Hepatocyte (in vitro differentiated cells): ENCODE measurements around the gene TAS1R2.

Experiments
- CTCF ChIP-seq: fragments of 200-600 bp; sonication (generic); IDR thresholded peaks from 2 replicates; pipeline ENCODE4 v1.5.1; 2016; ENCODE audit warnings: antibody characterized with exemption, mild to moderate bottlenecking; ENCODE audit not compliant: poor library complexity
- EZH2 ChIP-seq: fragments of 200-600 bp; sonication (generic); IDR thresholded peaks from 2 replicates; pipeline ENCODE4 v1.6.1; 2016; ENCODE audit warnings: antibody characterized with exemption, mild to moderate bottlenecking, borderline replicate concordance
- EZH2phosphoT487 ChIP-seq: fragments of 200-600 bp; sonication (generic); IDR thresholded peaks from one replicate; pipeline ENCODE4 v1.6.1; 2018; ENCODE audit warnings: antibody characterized with exemption, mild to moderate bottlenecking, low read depth, moderate library complexity; ENCODE audit not compliant: unreplicated experiment, severe bottlenecking

GRCh38 chr1:18807334-18808063 lies 52.0 kb downstream of the TAS1R2 start:
- TF ChIP-seq CTCF (no peak), EZH2 (no peak), EZH2phosphoT487 (no peak)
